Spleen (tissue), 11 donors: ENCODE data around the gene BPIFB2. TPM values are rescaled to one million over a fixed set of nuclear protein-coding genes. Genes with fewer than 3 reads are reported as not detected.

Experiments used
- DNase-seq: peaks from one replicate; pipeline ENCODE4 v3.0.0-alpha.2; 2020
- H3K27ac ChIP-seq, 8 donors: fragments of 200-600 bp; sonication (generic) in 7 of 8; 1 replicate in 4 of 8; 2 replicates in 4 of 8; pipeline versions ENCODE4 v1.5.0 to v1.8.0; 2016 to 2021; ENCODE audit warnings: inconsistent platforms in 4 of 8, mild to moderate bottlenecking in 4 of 8, moderate library complexity in 1 of 8
- H3K27me3 ChIP-seq, 7 donors: fragments of 200-600 bp; sonication (generic) in 6 of 7; replicated peaks in 1 of 7; 1 replicate in 4 of 7; 2 replicates in 3 of 7; pipeline versions ENCODE4 v1.5.0 to v1.8.0; 2016 to 2021; ENCODE audit warnings: inconsistent platforms in 3 of 7, mild to moderate bottlenecking in 1 of 7
- H3K36me3 ChIP-seq, 6 donors: fragments of 200-600 bp; sonication (generic) in 5 of 6; 1 replicate in 4 of 6; 2 replicates in 2 of 6; pipeline versions ENCODE4 v1.5.0 to v1.8.0; 2016 to 2021; ENCODE audit warnings: inconsistent platforms in 2 of 6
- H3K4me1 ChIP-seq, 6 donors: fragments of 200-600 bp; sonication (generic) in 5 of 6; 1 replicate in 3 of 6; 2 replicates in 3 of 6; pipeline versions ENCODE4 v1.5.0 to v1.8.0; 2016 to 2021; ENCODE audit warnings: inconsistent platforms in 3 of 6
- H3K4me3 ChIP-seq, 8 donors: fragments of 200-600 bp; sonication (generic) in 7 of 8; 1 replicate in 4 of 8; 2 replicates in 4 of 8; pipeline versions ENCODE4 v1.5.0 to v1.8.0; 2016 to 2021; ENCODE audit warnings: inconsistent platforms in 4 of 8, mild to moderate bottlenecking in 4 of 8, moderate library complexity in 2 of 8
- H3K9me3 ChIP-seq, 8 donors: fragments of 200-600 bp; sonication (generic) in 7 of 8; 1 replicate in 4 of 8; 2 replicates in 4 of 8; pipeline versions ENCODE4 v1.5.0 to v1.8.0; 2016 to 2021; ENCODE audit warnings: inconsistent platforms in 4 of 8
- CTCF ChIP-seq, 11 experiments: fragments of 200-600 bp in 7 of 11; fragments of 450-650 bp in 4 of 11; sonication (generic) in 4 of 11; IDR thresholded peaks in 8 of 11; conservative IDR thresholded peaks in 3 of 11; 1 replicate in 7 of 11; 2 replicates in 4 of 11; pipeline versions ENCODE4 v1.4.0 to v1.8.0; 2016 to 2021; ENCODE audit warnings: antibody characterized with exemption in 11 of 11, inconsistent platforms in 4 of 11, mild to moderate bottlenecking in 1 of 11
- POLR2A ChIP-seq, 3 donors: fragments of 450-650 bp; IDR thresholded peaks; one replicate each; pipeline ENCODE4 v1.5.1; 2017; ENCODE audit warnings: antibody characterized with exemption in 3 of 3, mild to moderate bottlenecking in 1 of 3
- POLR2AphosphoS5 ChIP-seq, 3 donors: sonication (generic); formaldehyde crosslinking; IDR thresholded peaks; one replicate each; pipeline ENCODE4 v1.5.1; 2017; ENCODE audit warnings: antibody characterized with exemption in 3 of 3
- whole genome bisulfite sequencing, 5 donors: extraction: QIAGEN DNeasy Blood & Tissue Kit in 3 of 5; methylation state at CpG; one replicate each; pipeline versions ENCODE4 v1.1.5 to v1.1.7; 2013 to 2018; 5-methylcytosine and 5-hydroxymethylcytosine counted together
- intact Hi-C: fragments of 100-400 bp; cut with DNase I; formaldehyde crosslinking; loops from one replicate; pipeline ENCODE4 v1.15.0; 2023; ENCODE audit warnings: low total_unique reads
- polyA plus RNA-seq, 3 donors: library from polyadenylated mRNA; stranded (reverse); fragments of 200-250 nt; gene quantifications; one replicate each; pipeline ENCODE4 v1.2.1, GENCODE V29; 2013
- total RNA-seq, 7 donors: library from RNA; depleted of rRNA in 3 of 7; stranded (reverse); fragments of >200 nt in 3 of 7; fragmentation: NEBNext Ultra II Directional in 4 of 7; extraction: Animal tissue kit (Norgen Biotek cat#: 25700) in 4 of 7; gene quantifications; one replicate each; pipeline versions ENCODE4 v1.1.0 to v1.2.1, GENCODE V29; 2016 to 2021
- donor health status: healthy with polysubstance abuse.
- donor health status: DM: no; HTN: no; CAD: no; lungs with moderate emphysema.
- donor health status: DM: no; HTN: no; CAD: no.
- donor health status: Bipolar disorder and iron deficiency.
- donor health status: healthy.
- donor health status: DM: no; HTN: no; CAD: no.
- donor health status: DM: yes; HTN: yes; CAD: no.

The BPIFB2 gene
- total and polyA plus RNA-seq, 10 donors = not detected

- Histone ChIP-seq H3K4me1 (peaks cover 0 to 10% (median 0%) of the 10 kb centered on the region in 6 donors), H3K27ac (no peak overlapping the region), H3K4me3 (no peak overlapping the region), H3K36me3 (no peaks in the 10 kb centered on the region), H3K9me3 (no peaks in the 10 kb centered on the region), H3K27me3 (peaks cover 0 to 16% (median 0%) of the 10 kb centered on the region in 7 donors)
- intact Hi-C loops = no loop called here
- no peak for TF ChIP-seq POLR2AphosphoS5 (IDR thresholded peaks at IDR 0.05)
- TF ChIP-seq CTCF (IDR thresholded peaks at IDR 0.05 in 8 of 11, conservative IDR thresholded peaks at IDR 0.05 in 3 of 11) = no peak
- TF ChIP-seq POLR2A (IDR thresholded peaks at IDR 0.05) = no peak
- 74 to 84% (median 78%) methylated on average over 11 to 12 of the region's 12 CpGs for WGBS, 5 donors
- DNase-seq = peak; percentile 62
These were observed 6.3 kb downstream of the BPIFB2 start for GRCh38 chr20:33013701-33014326.

GRCh38 chr20:33014336-33015113, 7.0 kb downstream of the BPIFB2 start:
- H3K36me3 ChIP-seq = no peaks in the 10 kb centered on the region
- intact Hi-C loops = no loop called here
- H3K4me3 ChIP-seq = no peak overlapping the region
- H3K27ac ChIP-seq = no peak overlapping the region
- WGBS, 5 donors = 74 to 84% (median 79%) methylated on average over 16 of the region's 16 CpGs
- TF ChIP-seq POLR2AphosphoS5 (IDR thresholded peaks at IDR 0.05) (no peak), CTCF (IDR thresholded peaks at IDR 0.05 in 8 of 11, conservative IDR thresholded peaks at IDR 0.05 in 3 of 11) (no peak), POLR2A (IDR thresholded peaks at IDR 0.05) (no peak)
- H3K27me3 ChIP-seq = peaks cover 0 to 16% (median 0%) of the 10 kb centered on the region in 7 donors
- H3K4me1 ChIP-seq = peaks cover 0 to 5% (median 0%) of the 10 kb centered on the region in 6 donors
- peak; percentile 41 for DNase-seq
- no peaks in the 10 kb centered on the region for H3K9me3 ChIP-seq

- H3K9me3 ChIP-seq = no peaks in the 10 kb centered on the region
- H3K27me3 ChIP-seq = peaks cover 0 to 16% (median 0%) of the 10 kb centered on the region in 7 donors
- H3K27ac ChIP-seq = no peak overlapping the region
- no peak overlapping the region for H3K4me3 ChIP-seq
- peak; percentile 56 for DNase-seq
- intact Hi-C loops = no loop called here
- no peaks in the 10 kb centered on the region for H3K36me3 ChIP-seq
- H3K4me1 ChIP-seq = no peaks in the 10 kb centered on the region
- WGBS, 5 donors = 68 to 88% (median 86%) methylated on average over 10 of the region's 10 CpGs
- TF ChIP-seq POLR2A (IDR thresholded peaks at IDR 0.05) (no peak), CTCF (IDR thresholded peaks at IDR 0.05 in 8 of 11, conservative IDR thresholded peaks at IDR 0.05 in 3 of 11) (no peak), POLR2AphosphoS5 (IDR thresholded peaks at IDR 0.05) (no peak)
These were observed 7.6 kb downstream of the BPIFB2 start for GRCh38 chr20:33015114-33015484.
